Renal pelvis (tissue), 4 donors: ENCODE results near the gene LEFTY2. TPM values are rescaled to one million over a fixed set of nuclear protein-coding genes. Genes with fewer than 3 reads are reported as not detected.
"Not testable (repeated sequence)": the region's sequence is repeated elsewhere in the genome, so short reads cannot be mapped to it uniquely, and the experiment has no call there.

Source experiments
- DNase-seq: peaks from one replicate; pipeline ENCODE4 v3.0.0-alpha.2; 2013
- polyA plus RNA-seq, 3 donors: library from polyadenylated mRNA; unstranded; fragments of 120-200 nt; gene quantifications; one replicate each; pipeline ENCODE4 v1.2.1, GENCODE V29; 2013; ENCODE audit not compliant: insufficient read length in 3 of 3

LEFTY2 gene
- polyA plus RNA-seq, 3 donors, result 0.83 to 1.0 (median 0.87) TPM

- DNase-seq, result no peak
Measured at GRCh38 chr1:225954753-225955152, 13.7 kb upstream of the LEFTY2 start.

- DNase-seq, result no peak
Measured at GRCh38 chr1:225953315-225953714, 12.3 kb upstream of the LEFTY2 start.

DNA sequence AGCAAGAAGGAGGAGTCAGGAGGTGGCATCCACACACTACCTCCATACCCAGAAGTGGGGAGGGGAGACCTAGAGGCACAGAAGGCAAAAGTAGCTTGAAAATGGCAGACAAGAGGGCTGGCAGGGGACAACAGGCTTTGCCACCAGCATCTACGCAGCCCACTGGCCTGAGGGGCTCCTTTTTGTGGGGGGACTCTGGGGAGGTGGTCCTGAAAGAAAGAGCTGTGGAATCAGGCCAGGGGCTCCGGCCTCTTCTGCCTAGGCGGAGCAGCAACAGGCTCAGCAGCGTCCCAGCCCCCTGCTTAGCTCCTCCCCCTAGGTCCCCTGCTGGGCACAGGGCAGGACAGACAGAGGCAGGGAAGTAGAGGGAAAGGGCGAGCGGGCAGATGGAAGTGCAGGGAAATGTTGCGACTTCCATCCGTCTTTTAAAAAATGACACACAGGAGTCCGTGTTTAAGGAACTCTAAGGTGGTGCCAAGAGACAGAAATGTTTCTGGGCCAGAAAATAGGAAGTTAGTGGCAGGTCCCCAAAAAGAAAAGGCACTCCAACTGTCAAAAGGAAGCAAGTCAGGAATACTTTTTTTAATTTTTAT lies 10.0 kb upstream of the LEFTY2 start:
- DNase-seq, result no peak

DNA sequence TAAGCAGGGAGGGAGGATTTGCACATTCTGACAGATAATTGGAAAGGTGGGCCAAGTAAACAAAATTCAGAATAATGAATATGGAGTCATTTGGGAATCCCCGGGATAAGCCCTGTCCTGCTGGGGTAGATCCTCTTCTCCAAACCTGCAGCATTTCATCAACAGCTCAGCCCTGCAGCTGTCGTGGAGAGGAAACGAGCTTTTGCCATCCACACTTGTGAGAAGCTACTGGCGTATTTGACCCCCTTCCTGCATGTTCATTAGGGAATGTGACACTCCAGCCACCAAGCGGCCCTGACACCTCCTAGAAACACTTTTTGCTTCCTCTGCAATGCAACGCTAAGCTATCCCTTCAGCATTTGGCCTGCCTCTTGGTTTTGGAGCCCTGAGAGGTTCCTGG lies 8.0 kb upstream of the LEFTY2 start:
- no peak for DNase-seq

- no peak for DNase-seq
Measured at GRCh38 chr1:225946803-225947202, 5.8 kb upstream of the LEFTY2 start.

- DNase-seq, result no peak
Measured at GRCh38 chr1:225946082-225946620, 5.1 kb upstream of the LEFTY2 start.

DNA sequence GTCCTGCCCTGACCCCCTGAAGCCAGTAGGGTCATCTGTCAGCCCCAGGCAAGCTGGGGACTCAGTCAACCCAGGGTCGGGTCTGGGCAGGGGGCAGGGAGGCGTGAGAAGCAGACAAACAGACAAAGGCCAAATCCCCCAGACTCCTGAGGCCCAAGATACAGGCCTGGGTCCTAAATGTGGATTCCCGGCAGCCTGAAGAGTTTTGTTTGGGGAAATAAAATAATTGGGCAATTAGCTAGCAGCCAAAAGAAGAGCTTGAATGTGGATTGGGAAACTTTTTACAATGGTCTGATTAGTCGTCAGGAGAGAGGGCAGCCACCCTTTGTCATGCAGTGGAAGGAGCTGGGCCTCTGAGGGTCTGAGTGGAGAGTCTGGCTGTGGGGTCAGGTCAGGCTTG lies 4.5 kb upstream of the LEFTY2 start:
- no peak for DNase-seq

DNA sequence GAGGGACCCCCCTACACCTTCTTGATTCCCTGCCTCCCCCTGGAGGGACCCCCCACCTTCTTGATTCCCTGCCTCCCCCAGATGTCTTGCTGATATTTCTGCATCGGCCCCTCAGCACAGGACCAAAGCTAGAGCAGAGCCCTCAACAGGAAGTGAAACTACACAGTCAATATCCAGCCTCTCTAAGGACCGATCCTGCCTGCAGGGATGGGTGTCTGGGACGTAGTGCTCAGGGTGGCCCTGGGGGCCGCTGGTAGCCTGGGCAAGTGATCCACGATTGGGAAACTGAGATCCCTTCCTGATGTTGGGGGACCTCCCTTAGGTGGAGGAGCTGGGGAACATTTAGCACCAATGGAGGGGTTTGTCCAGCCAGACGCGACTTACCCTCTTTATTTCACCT lies 3.9 kb upstream of the LEFTY2 start:
- DNase-seq, result no peak

GRCh38 chr1:225944387-225944786 lies 3.4 kb upstream of the LEFTY2 start:
- DNase-seq, result no peak

DNA sequence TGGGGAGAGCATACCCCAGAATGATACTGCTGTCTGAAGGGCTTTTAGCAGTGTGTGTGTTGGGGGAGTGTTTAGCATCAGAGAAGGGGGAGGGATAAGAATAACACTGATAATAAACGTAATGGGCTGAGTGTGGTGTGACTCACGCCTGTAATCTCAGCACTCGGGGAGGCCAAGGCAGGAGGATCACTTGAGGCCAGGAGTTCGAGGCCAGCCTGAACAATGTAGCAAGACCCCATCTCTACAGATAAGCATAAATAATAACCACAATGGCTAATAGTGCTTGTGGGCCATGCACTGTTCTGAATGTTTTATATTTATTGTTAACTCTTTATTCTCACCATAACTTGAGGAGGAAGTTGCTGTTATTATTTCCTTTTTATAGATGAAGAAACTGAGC lies 2.6 kb upstream of the LEFTY2 start:
- no peak for DNase-seq

GRCh38 chr1:225942574-225942973 lies 1.6 kb upstream of the LEFTY2 start:
- DNase-seq, result no peak

DNA sequence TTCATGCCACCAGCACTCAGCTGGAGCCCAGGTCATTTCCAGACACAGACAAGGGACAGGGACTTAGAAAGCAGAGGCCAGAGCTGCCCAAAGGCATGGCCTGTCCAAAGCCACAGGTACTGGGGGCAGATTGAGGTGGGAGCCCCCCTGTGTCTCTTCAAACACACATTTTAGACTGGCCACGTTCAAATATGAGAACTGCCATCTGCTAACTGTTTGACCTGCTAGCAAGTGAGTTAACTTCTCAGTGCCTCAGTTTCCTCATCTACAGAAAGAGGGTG lies 862 bp upstream of the LEFTY2 start:
- no peak for DNase-seq

GRCh38 chr1:225940385-225941151 lies 452 bp downstream of the LEFTY2 start:
- no peak for DNase-seq

GRCh38 chr1:225939939-225940310 lies 1.1 kb downstream of the LEFTY2 start:
- DNase-seq, result not testable (repeated sequence)

GRCh38 chr1:225939097-225939938 lies 1.7 kb downstream of the LEFTY2 start:
- not testable (repeated sequence) for DNase-seq

DNA sequence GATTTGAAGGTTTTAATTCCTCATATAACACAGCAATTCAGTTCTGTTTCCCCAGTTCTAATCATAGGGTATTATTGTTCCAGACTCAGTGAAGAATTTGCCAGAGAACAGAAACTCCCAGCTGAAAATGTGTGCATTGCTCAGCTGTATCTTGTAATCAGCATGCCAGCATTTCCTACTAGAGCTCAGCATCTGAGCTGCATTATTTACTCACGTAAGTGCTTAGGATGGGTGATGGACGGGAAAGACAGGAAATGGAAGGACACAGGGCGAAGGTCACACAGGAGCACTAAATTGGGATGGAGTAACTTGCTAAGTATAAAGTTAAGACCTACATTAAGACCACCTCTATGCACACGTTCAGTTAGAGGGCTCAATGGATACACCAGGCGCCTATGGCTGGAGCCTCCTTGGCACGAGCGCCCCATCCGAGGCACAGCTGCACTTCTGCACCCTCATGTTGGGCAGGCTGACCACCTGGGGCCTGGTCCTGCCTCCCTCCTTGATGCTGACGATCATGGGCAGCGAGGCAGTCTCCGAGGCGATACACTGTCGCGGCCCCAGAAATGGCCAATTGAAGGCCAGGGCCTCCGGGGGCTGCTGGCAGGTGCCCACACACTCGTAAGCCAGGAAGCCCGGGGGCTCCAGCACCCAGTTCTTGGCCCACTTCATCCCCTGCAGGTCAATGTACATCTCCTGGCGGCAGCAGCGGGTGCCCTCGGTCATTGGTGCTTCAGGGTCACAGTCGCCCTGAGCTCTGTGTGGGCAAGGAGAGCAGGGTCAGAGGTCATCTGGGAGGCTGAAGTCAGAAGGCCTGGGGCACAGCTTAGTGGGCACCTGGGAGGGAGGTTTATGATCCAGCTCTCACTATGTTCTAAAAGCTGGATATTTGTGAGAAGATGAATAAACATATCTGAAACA lies 3.7 kb downstream of the LEFTY2 start:
- DNase-seq, result no peak

- no peak for DNase-seq
Measured at GRCh38 chr1:225936523-225936922, 4.5 kb downstream of the LEFTY2 start.

DNA sequence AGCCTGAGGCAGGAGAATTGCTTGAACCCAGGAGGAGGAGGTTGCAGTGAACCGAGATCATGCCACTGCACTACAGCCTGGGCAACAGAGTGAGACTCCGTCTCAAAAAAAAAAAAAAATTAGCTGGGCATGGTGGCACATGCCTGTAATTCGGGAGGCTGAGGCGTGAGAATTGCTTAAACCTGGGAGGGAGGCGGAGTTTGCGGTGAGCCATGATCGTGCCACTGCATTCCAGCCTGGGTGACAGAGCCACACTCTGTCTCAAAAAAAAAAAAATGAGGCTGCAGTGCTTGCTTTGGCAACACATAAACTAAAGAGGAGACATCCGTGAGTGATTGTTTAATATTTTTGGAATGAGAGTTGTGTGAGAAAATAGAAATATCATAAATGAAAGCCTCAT lies 4.9 kb downstream of the LEFTY2 start:
- DNase-seq, result not testable (repeated sequence)

DNA sequence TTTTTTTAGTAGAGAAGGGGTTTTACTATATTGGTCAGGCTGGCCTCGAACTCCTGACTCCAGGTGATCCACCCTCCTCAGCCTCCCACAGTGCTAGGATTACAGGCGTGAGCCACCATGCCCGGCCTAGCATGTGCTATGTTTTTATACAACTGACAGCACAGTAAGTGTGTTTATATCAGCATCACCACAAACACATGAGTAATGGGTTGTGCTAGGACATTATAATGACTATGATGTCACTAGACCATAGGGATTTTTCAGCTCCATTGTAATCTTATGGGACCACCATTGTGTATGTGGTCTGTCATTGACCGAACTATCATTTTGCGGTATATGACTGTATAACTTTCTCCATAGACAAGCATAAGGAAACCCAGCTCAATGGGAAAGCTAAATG lies 6.3 kb downstream of the LEFTY2 start:
- no peak for DNase-seq

DNA sequence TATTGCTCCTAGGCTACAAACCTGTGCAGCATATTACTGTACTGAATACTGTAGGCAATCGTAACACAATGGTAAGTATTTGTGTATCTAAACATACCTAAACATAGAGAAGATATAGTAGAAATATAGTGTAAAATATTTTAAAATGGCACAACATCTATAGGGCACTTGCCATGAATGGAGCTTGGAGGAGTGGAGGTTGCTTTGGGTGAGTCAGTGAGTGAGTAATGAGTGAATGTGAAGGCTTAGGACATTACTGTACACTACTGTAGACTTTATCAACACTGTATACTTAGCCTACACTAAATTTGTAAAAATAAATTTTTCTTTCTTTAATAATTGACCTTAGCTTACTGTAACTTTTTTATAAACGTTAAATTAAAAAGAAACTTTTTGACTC lies 7.9 kb downstream of the LEFTY2 start:
- DNase-seq, result no peak

DNA sequence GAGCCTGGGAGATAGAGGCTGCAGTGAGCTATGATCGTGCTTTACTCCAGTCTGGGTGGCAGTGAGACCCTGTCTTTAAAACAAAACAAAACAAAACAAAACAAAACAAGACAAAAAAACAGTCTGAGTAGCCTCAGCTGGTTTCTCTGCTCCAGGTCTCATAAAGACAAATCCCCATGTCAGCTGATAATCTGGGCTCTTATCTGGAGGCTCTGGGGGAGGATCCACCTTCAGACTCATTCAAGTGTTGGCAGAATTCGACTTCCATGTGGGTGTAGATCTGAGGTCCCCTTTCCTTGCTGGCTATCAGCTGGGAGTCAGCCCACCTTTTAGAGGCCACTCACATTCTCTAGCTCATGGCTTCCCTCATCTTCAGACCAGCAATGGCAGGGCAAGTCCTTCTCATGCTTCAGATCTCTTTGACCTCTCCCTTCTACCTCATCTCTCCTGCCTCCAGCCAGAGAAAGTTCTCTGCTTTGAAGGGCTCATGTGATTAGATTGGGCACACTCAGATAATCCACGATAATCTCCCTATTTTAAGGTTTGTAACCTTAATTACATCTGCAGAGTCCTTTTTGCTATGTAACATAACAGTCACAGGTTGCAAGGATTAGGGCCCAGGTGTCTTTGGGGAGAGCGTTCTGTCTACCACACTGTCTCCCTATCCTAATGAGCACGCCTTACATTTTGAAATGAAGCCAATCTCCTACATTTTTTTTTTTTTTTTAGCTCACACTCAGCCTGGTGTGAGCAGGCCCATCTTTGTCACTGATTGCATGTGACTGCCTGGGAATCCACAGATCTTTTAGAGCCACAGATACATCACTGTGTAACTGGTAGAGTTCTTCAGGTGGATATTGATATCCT lies 9.5 kb downstream of the LEFTY2 start:
- DNase-seq, result no peak
